Stimulated activated CD8-positive, alpha-beta memory T cell treated with anti-CD3 and anti-CD28 coated beads, Interleukin-4, amount 100 ng/mL, for 1 hour (primary cell): Measurements from ENCODE around the gene HOXD4.

Experiments used
- DNase-seq, 2 donors: peaks; one replicate each; pipeline ENCODE4 v3.0.0-alpha.2; 2020; ENCODE audit warnings: low read depth in 2 of 2, low spot score in 1 of 2

Gene HOXD4

DNA sequence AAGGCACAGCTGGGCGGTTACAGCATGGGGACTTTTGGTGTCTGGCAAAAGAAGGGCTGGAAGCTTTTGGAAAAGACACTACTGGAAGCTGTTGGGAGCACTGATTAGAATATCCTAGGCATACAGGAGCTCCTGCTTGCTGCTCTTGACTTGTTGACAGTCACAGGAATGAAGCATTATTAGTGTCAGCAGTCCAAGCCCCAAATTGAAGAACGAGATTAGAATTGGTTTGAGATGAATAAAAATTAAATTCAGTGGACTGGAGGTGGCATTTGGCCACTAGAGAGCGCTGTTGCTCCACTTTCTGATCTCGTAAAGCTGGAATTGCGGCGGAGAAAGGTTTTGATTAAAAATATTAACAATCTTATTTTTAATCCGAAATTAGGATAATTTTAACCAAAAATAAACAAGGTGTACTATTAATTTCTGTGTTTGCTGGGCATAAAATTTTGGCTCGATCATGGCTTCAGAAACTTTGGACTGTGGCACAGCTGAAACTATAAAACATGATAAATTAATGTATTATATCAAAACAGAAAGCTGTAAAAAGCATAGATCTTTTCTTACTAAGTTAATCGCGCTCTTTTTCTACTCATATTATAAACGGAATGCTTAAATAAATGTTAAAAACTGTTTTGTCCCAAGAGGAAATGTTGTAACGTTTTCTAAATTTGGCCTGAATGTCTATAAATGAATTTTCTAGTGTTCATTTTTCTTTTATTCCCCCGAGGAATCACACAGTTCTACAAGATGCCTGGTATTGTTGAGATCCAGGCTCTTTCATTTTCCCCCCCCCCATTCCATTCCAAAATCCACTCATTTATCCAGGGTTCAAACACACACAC, 24.2 kb upstream of the HOXD4 start:
- peak; percentile 47 to 57 for DNase-seq

DNA sequence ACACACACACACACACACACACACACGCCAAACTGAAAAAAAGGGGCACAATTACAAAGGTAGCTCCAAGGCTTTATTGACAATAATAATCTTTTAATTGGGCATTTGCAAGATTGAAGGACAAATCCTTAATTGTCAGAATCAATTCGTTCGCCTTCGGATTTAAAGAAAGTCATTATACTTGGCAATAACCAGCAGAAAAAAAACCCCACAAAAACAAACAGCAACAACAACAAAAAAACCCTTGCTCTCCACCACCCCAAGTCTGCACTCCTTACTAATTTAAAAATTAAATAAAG, 23.6 kb upstream of the HOXD4 start:
- no peak for DNase-seq

DNA sequence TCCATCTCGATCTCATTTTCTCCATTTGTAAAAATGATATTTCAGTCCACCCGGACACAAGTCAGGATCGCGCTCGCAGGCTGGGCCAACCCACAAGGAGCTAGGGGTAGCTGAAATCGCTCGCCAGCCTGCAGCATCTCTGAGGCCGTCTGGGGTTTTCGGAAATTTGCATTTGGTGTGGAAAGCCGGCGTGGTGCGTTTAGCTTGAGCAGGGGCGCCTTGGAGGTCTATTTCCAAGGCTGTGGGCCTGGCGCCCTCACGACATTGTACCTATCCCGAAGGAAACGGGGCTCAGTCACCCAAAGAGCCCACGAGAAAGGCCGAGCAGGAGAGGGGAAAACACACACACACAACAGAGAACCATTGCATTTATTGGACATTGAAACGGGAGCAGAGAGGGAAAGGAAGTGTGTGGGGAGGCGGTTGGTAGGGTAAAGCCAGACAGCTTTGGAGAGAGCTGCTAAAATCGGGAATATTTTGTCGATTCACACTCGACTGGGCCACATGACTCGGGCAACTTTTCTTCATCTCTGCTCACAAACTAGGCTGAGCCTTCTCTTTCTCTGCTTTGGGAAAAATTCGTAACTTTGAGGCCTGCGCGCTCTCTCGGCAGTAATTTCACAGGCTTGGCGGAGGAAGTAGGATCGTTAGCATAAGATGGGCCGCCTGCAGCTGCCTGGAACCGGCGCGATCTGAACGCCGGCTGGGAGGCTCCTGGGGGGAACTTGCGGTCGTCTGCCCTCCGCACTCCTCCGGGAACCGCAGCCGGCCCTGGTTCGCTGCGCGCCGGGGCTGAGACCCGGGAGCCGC, 23.0 kb upstream of the HOXD4 start:
- no peak for DNase-seq

- DNase-seq: no peak
These were observed 22.2 kb upstream of the HOXD4 start, which contains the start of gene HOXD8 for GRCh38 chr2:176128982-176129796. TSS of gene HOXD8 (plus strand) at chr2:176129705. CDS start at chr2:176130367, 662 bp downstream.

DNA sequence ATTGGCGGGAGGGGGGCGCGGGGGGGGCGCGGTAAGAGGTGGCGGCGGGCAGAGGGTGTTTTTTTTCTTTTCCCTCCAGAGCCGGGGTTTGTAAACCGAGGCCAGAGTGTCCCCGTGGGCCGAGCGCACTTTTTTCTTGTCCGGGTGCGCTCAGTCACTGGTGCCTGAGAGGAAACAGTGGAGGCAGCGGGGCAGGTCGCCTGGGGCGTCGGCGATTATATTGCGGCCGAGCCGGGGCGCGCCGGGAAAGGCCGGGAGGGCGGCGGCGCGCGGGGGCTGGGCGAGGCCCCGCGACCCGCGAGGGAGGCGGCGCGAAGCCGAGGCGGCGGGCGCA, 21.6 kb upstream of the HOXD4 start:
- DNase-seq: no peak

- no peak for DNase-seq
These were observed 21.0 kb upstream of the HOXD4 start for GRCh38 chr2:176130147-176130956.

DNA sequence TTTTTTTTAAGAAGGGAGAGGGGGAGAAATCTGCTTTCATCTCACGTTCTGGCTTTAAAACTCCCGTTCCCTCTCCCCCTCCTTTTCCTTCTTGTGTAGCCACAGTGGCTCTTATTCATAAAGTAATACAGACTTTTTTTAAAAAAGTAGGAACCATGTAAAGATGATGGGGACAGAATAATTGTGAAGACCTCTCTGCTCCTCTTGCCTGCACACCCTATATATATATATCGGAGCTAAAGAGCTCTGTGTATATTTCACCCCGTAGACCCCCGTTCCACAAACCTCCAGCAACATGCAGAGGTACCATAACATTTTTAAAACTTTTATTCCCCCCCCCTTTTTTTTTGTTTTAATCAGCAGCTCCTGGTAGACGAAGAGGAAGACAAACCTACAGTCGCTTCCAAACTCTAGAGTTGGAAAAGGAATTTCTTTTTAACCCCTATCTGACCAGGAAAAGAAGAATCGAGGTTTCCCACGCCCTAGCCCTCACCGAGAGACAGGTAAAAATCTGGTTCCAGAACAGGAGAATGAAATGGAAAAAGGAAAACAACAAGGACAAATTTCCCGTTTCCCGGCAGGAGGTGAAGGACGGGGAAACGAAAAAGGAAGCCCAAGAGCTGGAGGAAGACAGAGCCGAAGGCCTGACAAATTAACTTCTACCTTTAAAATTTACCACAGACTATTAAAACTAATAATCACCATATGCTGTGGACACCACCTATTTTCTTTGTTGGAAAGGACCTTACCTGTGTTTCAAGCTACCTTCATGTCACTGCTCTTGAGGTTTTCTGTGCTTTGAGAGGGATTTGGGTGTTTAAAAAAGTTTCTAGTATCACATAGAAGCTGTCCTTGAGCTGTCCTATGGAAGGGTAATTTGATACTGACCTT, 20.1 kb upstream of the HOXD4 start:
- DNase-seq: no peak

GRCh38 chr2:176131848-176132158, 19.5 kb upstream of the HOXD4 start:
- no peak for DNase-seq

- no peak for DNase-seq
These were observed 18.9 kb upstream of the HOXD4 start for GRCh38 chr2:176132205-176133171.

DNA sequence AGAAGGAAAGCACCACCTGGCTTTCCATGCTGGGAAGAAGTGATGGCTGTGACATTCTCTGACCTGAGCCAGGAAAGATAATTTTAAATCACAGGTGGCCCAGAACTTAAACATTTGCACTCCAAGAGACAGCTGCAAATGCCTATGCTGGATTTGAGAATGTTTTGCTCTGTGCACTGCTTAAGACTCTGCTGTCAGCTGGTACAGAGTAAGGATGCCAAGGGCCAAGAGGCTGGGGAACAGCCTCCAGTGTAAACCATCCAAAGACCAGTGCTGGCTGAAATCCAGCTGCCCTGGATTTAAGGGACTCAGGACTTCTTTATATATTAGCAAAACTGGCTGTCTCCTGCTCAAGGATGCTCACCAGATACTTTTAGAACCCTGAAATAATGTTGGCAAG, 18.0 kb upstream of the HOXD4 start:
- no peak for DNase-seq

GRCh38 chr2:176134035-176134434, 17.3 kb upstream of the HOXD4 start:
- DNase-seq: no peak

- no peak for DNase-seq
These were observed 16.3 kb upstream of the HOXD4 start for GRCh38 chr2:176135035-176135440.

- DNase-seq: no peak
These were observed 14.7 kb upstream of the HOXD4 start for GRCh38 chr2:176136374-176137251.

DNA sequence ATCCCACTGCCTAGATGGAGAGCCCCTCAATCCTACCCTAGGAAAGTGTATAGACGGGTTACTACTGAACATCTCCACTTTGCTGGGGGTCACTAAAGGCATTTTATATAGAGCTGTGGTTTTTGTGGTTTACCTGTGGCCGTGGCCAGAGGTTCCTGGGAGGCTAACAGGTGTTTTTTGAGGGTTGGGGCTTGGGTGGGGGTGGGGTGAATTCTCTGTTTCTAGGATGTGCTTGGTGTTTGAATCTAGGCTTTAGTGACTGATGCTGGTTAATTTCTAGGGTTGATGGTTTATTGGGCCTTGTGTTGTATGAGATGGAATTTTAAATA, 14.1 kb upstream of the HOXD4 start:
- DNase-seq: no peak

GRCh38 chr2:176137906-176138305, 13.4 kb upstream of the HOXD4 start:
- DNase-seq: no peak

GRCh38 chr2:176138526-176138922, 12.8 kb upstream of the HOXD4 start:
- DNase-seq: no peak

- DNase-seq: no peak
These were observed 12.3 kb upstream of the HOXD4 start for GRCh38 chr2:176138923-176139660.
